Activated T-helper 1 cell treated with anti-CD3 and anti-CD28 coated beads, Interleukin-12 subunit alpha, Interleukin-12 subunit beta, Interleukin-2, Interleukin-4 antibody, amounts not matched to agents 30 ng/mL and 10 ng/mL and 1 ng/mL, durations not matched to agents 14 hours and 24 hours and 36 hours (primary cell): Measurements from ENCODE around the gene DPH5. TPM values are rescaled to one million over a fixed set of nuclear protein-coding genes. Genes with fewer than 3 reads are reported as not detected.
A peak's percentile ranks its signal among the peaks of the same experiment; 100 is the strongest.
"Not testable (repeated sequence)": the region's sequence is repeated elsewhere in the genome, so short reads cannot be mapped to it uniquely, and the experiment has no call there.

Experiments
- DNase-seq: peaks from one replicate; pipeline ENCODE4 v3.0.0; 2021; ENCODE audit warnings: low spot score
- H3K27ac Mint-ChIP-seq: one replicate; pipeline ENCODE4 v1.8.0; 2021; ENCODE audit warnings: mild to moderate bottlenecking, mixed read lengths
- H3K27me3 Mint-ChIP-seq: one replicate; pipeline ENCODE4 v1.8.0; 2022; ENCODE audit warnings: mild to moderate bottlenecking, moderate library complexity, mixed read lengths; ENCODE audit not compliant: insufficient read depth
- H3K36me3 Mint-ChIP-seq: one replicate; pipeline ENCODE4 v1.8.0; 2021; ENCODE audit warnings: low read depth, mixed read lengths
- H3K4me1 Mint-ChIP-seq: one replicate; pipeline ENCODE4 v1.8.0; 2021; ENCODE audit warnings: low read depth, mixed read lengths
- H3K4me3 Mint-ChIP-seq: one replicate; pipeline ENCODE4 v1.8.0; 2021; ENCODE audit warnings: mild to moderate bottlenecking, moderate library complexity, mixed read lengths
- H3K9me3 Mint-ChIP-seq: one replicate; pipeline ENCODE4 v1.8.0; 2021; ENCODE audit warnings: mixed read lengths
- intact Hi-C: fragments of 100-400 bp; cut with micrococcal nuclease; formaldehyde crosslinking; loops from one replicate; pipeline ENCODE4 v1.15.1; 2024
- total RNA-seq: library from RNA; stranded (reverse); gene quantifications from 2 replicates; pipeline ENCODE4 v1.2.3, GENCODE V29; 2022

Gene DPH5
- total RNA-seq, 1 donor from 2014 or later: 32.2 TPM

DNA sequence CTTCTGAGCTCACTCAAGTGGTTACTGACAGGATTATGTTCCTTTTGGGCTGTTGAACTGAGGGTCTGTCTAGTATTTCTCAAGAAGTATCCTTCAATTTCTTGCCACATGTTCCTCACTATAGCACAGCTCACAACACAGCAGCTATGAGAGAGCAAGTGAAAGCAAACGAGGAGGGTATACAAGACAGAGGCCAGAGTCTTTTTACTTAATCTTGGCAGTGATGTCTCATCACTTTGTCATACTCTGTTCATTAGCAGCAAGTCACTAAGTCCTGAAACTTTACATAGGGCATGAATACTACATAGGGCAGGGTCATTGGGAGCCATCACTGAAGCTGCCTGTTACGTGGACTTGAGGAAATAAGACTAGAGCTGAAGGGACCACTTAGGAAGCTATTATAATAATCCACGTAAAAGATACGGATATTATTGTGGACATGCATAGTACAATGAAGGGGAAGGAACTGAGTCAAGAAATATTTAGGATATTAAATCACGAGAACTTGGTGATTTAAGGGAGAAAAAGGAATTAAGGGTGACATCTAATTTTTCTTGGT, 66.0 kb downstream of the DPH5 start:
- H3K36me3 Mint-ChIP-seq: peaks cover 37% of the 10 kb centered on the region
- intact Hi-C loops: no loop called here
- H3K4me1 Mint-ChIP-seq: peaks cover 28% of the 10 kb centered on the region
- peaks cover 12% of the 10 kb centered on the region for H3K9me3 Mint-ChIP-seq
- no peak overlapping the region for H3K4me3 Mint-ChIP-seq
- no peaks in the 10 kb centered on the region for H3K27me3 Mint-ChIP-seq
- no peak overlapping the region for H3K27ac Mint-ChIP-seq
- DNase-seq: no peak

DNA sequence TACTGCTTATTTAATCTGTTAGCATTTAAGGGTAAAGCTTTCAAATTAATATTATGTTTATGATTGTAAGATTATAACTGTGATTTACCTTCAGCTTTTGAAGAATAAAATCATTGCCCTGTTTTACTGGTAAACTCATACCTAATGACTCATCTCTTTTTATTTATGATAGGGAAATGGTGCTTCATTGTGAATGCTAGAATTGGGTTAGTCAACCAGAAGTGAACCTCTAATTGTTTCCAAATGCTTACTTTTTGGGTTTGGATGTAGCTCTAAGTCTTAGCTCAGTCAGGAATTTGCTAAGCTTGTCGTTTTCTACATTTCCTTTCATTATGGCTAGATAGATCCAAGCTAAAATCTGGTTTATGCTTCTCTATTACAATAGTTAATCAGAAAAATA, 70.3 kb downstream of the DPH5 start:
- peaks cover 40% of the 10 kb centered on the region for H3K4me1 Mint-ChIP-seq
- intact Hi-C loops: no loop called here

GRCh38 chr1:100953960-100954730, 71.4 kb downstream of the DPH5 start:
- intact Hi-C loops: no loop called here
- Mint-ChIP-seq H3K27ac (no peak overlapping the region), H3K27me3 (no peaks in the 10 kb centered on the region), H3K9me3 (peaks cover 35% of the 10 kb centered on the region), H3K4me3 (no peak overlapping the region), H3K36me3 (peaks cover 42% of the 10 kb centered on the region), H3K4me1 (peaks cover 47% of the 10 kb centered on the region)
- no peak for DNase-seq

More for the DNA sequence above, 70.3 kb downstream of the DPH5 start:
- no peak for DNase-seq
- H3K4me3 Mint-ChIP-seq: no peak overlapping the region
- H3K27me3 Mint-ChIP-seq: no peaks in the 10 kb centered on the region
- H3K9me3 Mint-ChIP-seq: peaks cover 35% of the 10 kb centered on the region
- H3K36me3 Mint-ChIP-seq: peaks cover 42% of the 10 kb centered on the region
- H3K27ac Mint-ChIP-seq: no peak overlapping the region

GRCh38 chr1:100952970-100953369, 72.6 kb downstream of the DPH5 start:
- peaks cover 50% of the 10 kb centered on the region for H3K4me1 Mint-ChIP-seq
- peaks cover 54% of the 10 kb centered on the region for H3K36me3 Mint-ChIP-seq
- H3K27ac Mint-ChIP-seq: peak overlapping the region; percentile 74
- H3K27me3 Mint-ChIP-seq, H3K4me3 Mint-ChIP-seq, DNase-seq, intact Hi-C loops: not testable (repeated sequence)
- peaks cover 42% of the 10 kb centered on the region for H3K9me3 Mint-ChIP-seq

DNA sequence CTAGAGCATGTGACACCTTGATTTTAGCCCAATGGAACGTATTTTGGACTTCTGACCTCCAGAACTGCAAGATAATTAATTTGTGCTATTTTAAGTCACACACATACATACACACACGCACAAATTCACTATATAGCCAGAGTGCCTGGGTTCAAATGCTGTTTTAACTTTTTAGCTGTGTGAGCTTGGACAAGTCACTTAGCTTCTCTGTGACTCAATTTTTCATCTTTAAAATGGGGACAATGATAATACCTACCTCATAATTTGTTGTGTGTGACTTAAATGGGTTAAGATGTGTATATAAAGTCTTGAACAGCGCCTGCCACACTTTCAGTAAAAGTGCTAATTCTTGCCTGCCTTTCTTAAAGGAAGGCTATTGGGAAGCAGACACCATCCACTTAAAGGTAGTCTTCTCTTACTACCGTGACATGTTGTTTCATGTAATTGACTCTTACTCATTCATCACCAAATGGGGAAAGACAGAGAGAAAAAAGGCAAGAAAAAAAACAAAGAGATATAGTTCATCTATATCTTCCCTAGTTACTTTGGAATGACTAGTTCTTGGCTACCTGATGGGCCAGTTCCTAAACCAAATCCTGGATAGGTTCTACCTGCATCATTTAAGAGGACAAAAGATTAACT, 73.4 kb downstream of the DPH5 start:
- intact Hi-C loops: no loop called here
- Mint-ChIP-seq H3K4me1 (peaks cover 57% of the 10 kb centered on the region), H3K9me3 (peaks cover 48% of the 10 kb centered on the region), H3K36me3 (peaks cover 58% of the 10 kb centered on the region), H3K27ac (no peak overlapping the region), H3K4me3 (no peak overlapping the region), H3K27me3 (no peaks in the 10 kb centered on the region)
- no peak for DNase-seq

GRCh38 chr1:100950781-100951180, 74.8 kb downstream of the DPH5 start:
- Mint-ChIP-seq H3K4me1 (peaks cover 60% of the 10 kb centered on the region), H3K27ac (peak overlapping the region; percentile 15), H3K9me3 (peaks cover 62% of the 10 kb centered on the region), H3K27me3 (no peaks in the 10 kb centered on the region), H3K4me3 (no peak overlapping the region), H3K36me3 (peaks cover 69% of the 10 kb centered on the region)
- DNase-seq: no peak
- intact Hi-C loops: loop anchor here (1.0 kb wide), 1 partner anchor 8 kb away; no protein-coding TSS in a partner anchor

DNA sequence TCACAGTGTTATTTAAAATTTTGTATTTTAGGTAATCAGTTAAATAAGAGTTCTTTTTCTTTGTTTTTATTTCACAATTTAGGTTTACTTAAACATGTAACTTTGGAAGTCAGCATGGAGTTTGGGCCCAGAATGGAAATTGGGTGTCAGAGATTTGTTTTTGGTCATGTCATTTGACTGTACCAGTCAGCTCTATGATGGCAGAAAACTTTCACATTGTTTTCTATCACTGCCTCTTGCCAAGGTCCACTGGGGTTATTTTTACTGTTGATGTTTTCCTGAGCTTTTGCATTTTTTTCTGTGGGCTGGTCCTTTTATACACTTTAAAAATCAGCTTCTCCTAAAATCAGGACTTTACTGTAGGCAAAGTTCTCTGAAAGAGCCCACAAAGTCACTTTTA, 75.2 kb downstream of the DPH5 start:
- intact Hi-C loops: loop anchor here (1.0 kb wide), 1 partner anchor 8 kb away; no protein-coding TSS in a partner anchor
- H3K27me3 Mint-ChIP-seq: no peaks in the 10 kb centered on the region
- peaks cover 60% of the 10 kb centered on the region for H3K4me1 Mint-ChIP-seq
- H3K9me3 Mint-ChIP-seq: peaks cover 66% of the 10 kb centered on the region
- H3K4me3 Mint-ChIP-seq: no peak overlapping the region
- DNase-seq: no peak
- peaks cover 73% of the 10 kb centered on the region for H3K36me3 Mint-ChIP-seq
- no peak overlapping the region for H3K27ac Mint-ChIP-seq

- intact Hi-C loops: loop anchor here (1.0 kb wide), 1 partner anchor 7 kb away; no protein-coding TSS in a partner anchor
- DNase-seq: peak; percentile 79
- Mint-ChIP-seq H3K4me1 (peaks cover 60% of the 10 kb centered on the region), H3K36me3 (peaks cover 80% of the 10 kb centered on the region), H3K9me3 (peaks cover 66% of the 10 kb centered on the region), H3K27ac (peak overlapping the region; percentile 24), H3K4me3 (peak overlapping the region; percentile 40)
- H3K27me3 Mint-ChIP-seq: not testable (repeated sequence)
Observed at GRCh38 chr1:100949515-100950158, 75.9 kb downstream of the DPH5 start.

DNA sequence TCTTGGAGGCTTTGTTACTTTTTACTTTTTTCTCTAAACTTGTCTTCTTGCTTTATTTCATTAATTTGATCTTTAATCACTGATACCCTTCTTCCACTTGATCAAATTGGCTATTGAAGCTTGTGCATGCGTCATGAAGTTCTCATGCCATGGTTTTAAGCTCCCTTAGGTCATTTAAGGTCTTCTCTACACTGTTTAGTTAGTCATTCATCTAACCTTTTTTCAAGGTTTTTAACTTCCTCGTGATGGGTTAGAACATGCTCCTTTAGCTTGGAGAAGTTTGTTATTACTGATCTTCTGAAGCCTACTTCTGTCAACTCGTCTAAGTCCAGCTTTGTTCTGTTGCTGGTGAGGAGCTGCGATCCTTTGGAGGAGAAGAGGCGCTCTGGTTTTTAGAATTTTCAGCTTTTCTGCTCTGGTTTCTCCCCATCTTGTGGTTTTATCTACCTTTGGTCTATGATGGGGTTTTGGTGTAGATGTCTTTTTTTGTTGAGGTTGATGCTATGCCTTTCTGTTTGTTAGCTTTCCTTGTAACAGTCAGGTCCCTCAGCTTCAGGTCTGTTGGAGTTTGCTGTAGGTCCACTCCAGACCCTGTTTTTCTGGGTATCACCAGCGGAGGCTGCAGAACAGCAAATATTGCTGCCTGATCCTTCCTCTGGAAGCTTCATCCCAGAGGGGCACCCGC, 76.7 kb downstream of the DPH5 start:
- Mint-ChIP-seq H3K4me3 (peak overlapping the region; percentile 40), H3K27ac (peak overlapping the region; percentile 24), H3K9me3 (peaks cover 64% of the 10 kb centered on the region), H3K4me1 (peaks cover 57% of the 10 kb centered on the region), H3K36me3 (peaks cover 79% of the 10 kb centered on the region)
- H3K27me3 Mint-ChIP-seq, intact Hi-C loops: not testable (repeated sequence)
- peak; percentile 11 for DNase-seq

- not testable (repeated sequence) for H3K27ac Mint-ChIP-seq, H3K4me3 Mint-ChIP-seq
- H3K9me3 Mint-ChIP-seq: peaks cover 56% of the 10 kb centered on the region
Observed at GRCh38 chr1:100947816-100948215, 77.8 kb downstream of the DPH5 start.

DNA sequence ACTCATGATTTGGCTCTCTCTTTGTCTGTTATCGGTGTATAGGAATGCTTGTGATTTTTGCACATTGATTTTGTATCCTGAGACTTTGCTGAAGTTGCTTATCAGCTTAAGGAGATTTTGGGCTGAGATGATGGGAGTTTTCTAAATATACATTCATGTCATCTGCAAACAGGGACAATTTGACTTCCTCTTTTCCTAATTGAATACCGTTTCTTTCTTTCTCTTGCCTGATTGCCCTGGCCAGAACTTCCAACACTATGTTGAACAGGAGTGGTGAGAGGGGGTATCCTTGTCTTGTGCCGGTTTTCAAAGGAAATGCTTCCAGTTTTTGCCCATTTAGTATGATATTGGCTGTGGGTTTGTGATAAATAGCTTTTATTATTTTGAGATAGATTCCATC, 79.5 kb downstream of the DPH5 start:
- intact Hi-C loops, H3K27ac Mint-ChIP-seq, DNase-seq, H3K27me3 Mint-ChIP-seq, H3K4me3 Mint-ChIP-seq: not testable (repeated sequence)
- Mint-ChIP-seq H3K36me3 (peaks cover 76% of the 10 kb centered on the region), H3K9me3 (peaks cover 50% of the 10 kb centered on the region), H3K4me1 (peaks cover 65% of the 10 kb centered on the region)

More at GRCh38 chr1:100947816-100948215, 77.8 kb downstream of the DPH5 start:
- intact Hi-C loops, DNase-seq, H3K27me3 Mint-ChIP-seq: not testable (repeated sequence)
- peaks cover 59% of the 10 kb centered on the region for H3K4me1 Mint-ChIP-seq
- H3K36me3 Mint-ChIP-seq: peaks cover 74% of the 10 kb centered on the region

GRCh38 chr1:100943533-100943932, 82.1 kb downstream of the DPH5 start:
- no peak overlapping the region for H3K4me3 Mint-ChIP-seq
- H3K27me3 Mint-ChIP-seq: peaks cover 3% of the 10 kb centered on the region
- intact Hi-C loops: loop anchor here (5.0 kb wide), 3 partner anchors 64 to 179 kb away; partner anchors contain the start of gene DPH5
- H3K9me3 Mint-ChIP-seq: peaks cover 43% of the 10 kb centered on the region
- no peak for DNase-seq
- no peak overlapping the region for H3K27ac Mint-ChIP-seq
- H3K36me3 Mint-ChIP-seq: peaks cover 77% of the 10 kb centered on the region
- peaks cover 43% of the 10 kb centered on the region for H3K4me1 Mint-ChIP-seq
